Astrocyte (in vitro differentiated cells and primary cell): ENCODE data around the gene BCAS1. TPM values are rescaled to one million over a fixed set of nuclear protein-coding genes. Genes with fewer than 3 reads are reported as not detected.

ENCODE experiments used
- DNase-seq: peaks from one replicate; pipeline ENCODE4 v3.0.0-alpha.2; 2010; ENCODE audit warnings: low read depth
- FAIRE-seq: peaks from 2 replicates; lab custom pipeline; 2011; peaks lifted over from hg19 to GRCh38; lab: Jason Lieb, UNC
- H2AFZ ChIP-seq: 2 replicates; pipeline ENCODE4 v1.6.0; 2012; ENCODE audit warnings: low read depth, low read length, inconsistent platforms
- H3K27ac ChIP-seq: 2 replicates; pipeline ENCODE4 v1.5.1; 2011; ENCODE audit warnings: low read depth, low read length, inconsistent platforms
- H3K27me3 ChIP-seq: 2 replicates; pipeline ENCODE4 v1.6.0; 2011; ENCODE audit warnings: low read length, inconsistent platforms; ENCODE audit not compliant: insufficient read depth
- H3K36me3 ChIP-seq: 2 replicates; pipeline ENCODE4 v1.5.1; 2011; ENCODE audit warnings: low read length, inconsistent platforms; ENCODE audit not compliant: insufficient read depth
- H3K4me1 ChIP-seq: 2 replicates; pipeline ENCODE4 v1.5.1; 2011; ENCODE audit warnings: low read length, inconsistent platforms; ENCODE audit not compliant: insufficient read depth
- H3K4me2 ChIP-seq: 2 replicates; pipeline ENCODE4 v1.6.0; 2012; ENCODE audit warnings: low read length, inconsistent platforms
- H3K4me3 ChIP-seq: 2 replicates; pipeline ENCODE4 v1.5.1; 2011; ENCODE audit warnings: low read depth, mild to moderate bottlenecking, low read length, inconsistent platforms; ENCODE audit not compliant: insufficient read depth
- H3K79me2 ChIP-seq: 2 replicates; pipeline ENCODE4 v1.6.0; 2012; ENCODE audit warnings: mild to moderate bottlenecking, low read length, inconsistent platforms; ENCODE audit not compliant: insufficient read depth
- H3K9ac ChIP-seq: 2 replicates; pipeline ENCODE4 v1.6.0; 2012; ENCODE audit warnings: mild to moderate bottlenecking, low read length, inconsistent platforms
- H3K9me3 ChIP-seq: 2 replicates; pipeline ENCODE4 v1.5.1; 2012; ENCODE audit warnings: low read depth, mild to moderate bottlenecking, low read length, inconsistent platforms; ENCODE audit not compliant: insufficient read depth
- H4K20me1 ChIP-seq: 2 replicates; pipeline ENCODE4 v1.6.0; 2012; ENCODE audit warnings: low read length, inconsistent platforms; ENCODE audit not compliant: insufficient read depth
- H3K27ac Mint-ChIP-seq: one replicate; pipeline ENCODE4 v1.8.0; 2021; ENCODE audit warnings: mild to moderate bottlenecking, mixed read lengths; ENCODE audit not compliant: unreplicated experiment
- H3K27me3 Mint-ChIP-seq: one replicate; pipeline ENCODE4 v1.8.0; 2021; ENCODE audit warnings: low read depth, mixed read lengths; ENCODE audit not compliant: unreplicated experiment
- H3K36me3 Mint-ChIP-seq: one replicate; pipeline ENCODE4 v1.8.0; 2021; ENCODE audit warnings: low read depth, mixed read lengths; ENCODE audit not compliant: unreplicated experiment
- H3K4me1 Mint-ChIP-seq: one replicate; pipeline ENCODE4 v1.8.0; 2021; ENCODE audit warnings: low read depth, mixed read lengths; ENCODE audit not compliant: unreplicated experiment
- H3K4me3 Mint-ChIP-seq: one replicate; pipeline ENCODE4 v1.8.0; 2021; ENCODE audit warnings: mild to moderate bottlenecking, moderate library complexity, mixed read lengths; ENCODE audit not compliant: unreplicated experiment
- H3K9me3 Mint-ChIP-seq: one replicate; pipeline ENCODE4 v1.8.0; 2021; ENCODE audit warnings: mild to moderate bottlenecking, mixed read lengths; ENCODE audit not compliant: unreplicated experiment
- CTCF ChIP-seq: IDR thresholded peaks from 2 replicates; pipeline ENCODE4 v1.5.1; 2011; ENCODE audit warnings: low read depth, mild to moderate bottlenecking, inconsistent platforms, low read length, moderate library complexity; ENCODE audit not compliant: insufficient read depth
- EZH2 ChIP-seq: IDR thresholded peaks from 2 replicates; pipeline ENCODE4 v1.6.1; 2012; ENCODE audit warnings: mild to moderate bottlenecking, low read length, inconsistent platforms; ENCODE audit not compliant: insufficient read depth
- total RNA-seq: library from RNA; stranded (reverse); gene quantifications from 2 replicates; pipeline ENCODE4 v1.2.1, GENCODE V29; 2021

The BCAS1 gene
- total RNA-seq, 1 donor from 2014 or later = not detected

GRCh38 chr20:54110041-54110440, 39.6 kb upstream of the BCAS1 start:
- Mint-ChIP-seq H3K27ac (no peak overlapping the region), H3K36me3 (peaks cover 2% of the 10 kb centered on the region), H3K4me1 (peaks cover 12% of the 10 kb centered on the region)

GRCh38 chr20:54108817-54109216, 38.4 kb upstream of the BCAS1 start:
- Histone ChIP-seq H4K20me1 (no peaks in the 10 kb centered on the region), H3K9me3 (no peaks in the 10 kb centered on the region), H3K4me3 (no peak overlapping the region), H3K36me3 (no peaks in the 10 kb centered on the region), H2AFZ (no peak overlapping the region), H3K9ac (no peak overlapping the region), H3K4me2 (no peak overlapping the region), H3K4me1 (no peaks in the 10 kb centered on the region), H3K27ac (no peak overlapping the region), H3K27me3 (no peaks in the 10 kb centered on the region), H3K79me2 (no peaks in the 10 kb centered on the region)
- no peaks in the 10 kb centered on the region for H3K36me3 Mint-ChIP-seq
- H3K9me3 Mint-ChIP-seq = peaks cover 5% of the 10 kb centered on the region
- no peak overlapping the region for H3K27ac Mint-ChIP-seq
- H3K4me1 Mint-ChIP-seq = peaks cover 10% of the 10 kb centered on the region
- no peak for TF ChIP-seq EZH2
- TF ChIP-seq CTCF = no peak
- DNase-seq (no peak), FAIRE-seq (no peak)
- no peak overlapping the region for H3K4me3 Mint-ChIP-seq
- peaks cover 2% of the 10 kb centered on the region for H3K27me3 Mint-ChIP-seq

More at GRCh38 chr20:54110041-54110440, 39.6 kb upstream of the BCAS1 start:
- no peak overlapping the region for H3K4me3 Mint-ChIP-seq
- Histone ChIP-seq H3K9me3 (no peaks in the 10 kb centered on the region), H3K79me2 (no peaks in the 10 kb centered on the region), H3K36me3 (no peaks in the 10 kb centered on the region), H4K20me1 (no peaks in the 10 kb centered on the region), H3K4me3 (no peak overlapping the region), H3K27ac (no peak overlapping the region), H3K4me2 (no peak overlapping the region), H2AFZ (no peak overlapping the region), H3K4me1 (no peaks in the 10 kb centered on the region), H3K9ac (no peak overlapping the region), H3K27me3 (no peaks in the 10 kb centered on the region)
- DNase-seq (no peak), FAIRE-seq (no peak)
- peaks cover 3% of the 10 kb centered on the region for H3K27me3 Mint-ChIP-seq
- TF ChIP-seq CTCF = no peak
- no peak for TF ChIP-seq EZH2
- H3K9me3 Mint-ChIP-seq = peaks cover 7% of the 10 kb centered on the region

DNA sequence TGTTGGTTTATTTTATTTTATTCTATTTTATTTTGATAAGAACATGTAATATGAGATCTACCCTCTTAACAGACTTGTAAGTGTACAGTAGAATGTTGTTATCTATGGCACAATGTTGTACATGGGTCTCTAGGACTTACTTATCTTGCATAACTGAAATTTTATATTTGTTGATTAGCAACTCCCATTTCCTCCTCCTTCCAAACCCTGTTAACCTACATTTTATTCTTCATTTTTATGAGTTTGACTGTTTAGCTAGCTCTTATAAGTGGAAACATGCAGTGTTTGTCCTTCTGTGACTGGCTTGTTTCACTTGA, 37.9 kb upstream of the BCAS1 start:
- no peaks in the 10 kb centered on the region for H3K4me1 ChIP-seq
- no peak overlapping the region for H3K9ac ChIP-seq
- no peaks in the 10 kb centered on the region for H3K27me3 ChIP-seq
- Mint-ChIP-seq H3K27ac (no peak overlapping the region), H3K4me1 (peaks cover 8% of the 10 kb centered on the region), H3K9me3 (peaks cover 5% of the 10 kb centered on the region), H3K4me3 (no peak overlapping the region), H3K27me3 (no peaks in the 10 kb centered on the region), H3K36me3 (no peaks in the 10 kb centered on the region)
- H4K20me1 ChIP-seq = no peaks in the 10 kb centered on the region
- H3K27ac ChIP-seq = no peak overlapping the region
- no peaks in the 10 kb centered on the region for H3K9me3 ChIP-seq
- no peaks in the 10 kb centered on the region for H3K79me2 ChIP-seq
- no peak overlapping the region for H3K4me2 ChIP-seq
- H2AFZ ChIP-seq = no peak overlapping the region
- H3K36me3 ChIP-seq = no peaks in the 10 kb centered on the region
- no peak for TF ChIP-seq EZH2
- FAIRE-seq (no peak), DNase-seq (no peak)
- H3K4me3 ChIP-seq = no peak overlapping the region
